WERI-Rb-1 (cell line): ENCODE data around the gene DAAM2.

Source experiments
- DNase-seq: peaks from one replicate; pipeline ENCODE4 v3.0.0-alpha.2; 2020
- H3K27ac ChIP-seq: fragments of 250-450 bp; sonication (Bioruptor Pico); 2 replicates; pipeline ENCODE4 v1.5.1; 2020; ENCODE audit warnings: mild to moderate bottlenecking, moderate library complexity
- H3K27me3 ChIP-seq: fragments of 250-450 bp; sonication (Bioruptor Pico); 2 replicates; pipeline ENCODE4 v1.5.1; 2021; ENCODE audit warnings: mild to moderate bottlenecking, low read depth, moderate library complexity; ENCODE audit not compliant: insufficient read depth, severe bottlenecking
- H3K36me3 ChIP-seq: fragments of 250-450 bp; sonication (Bioruptor Pico); 2 replicates; pipeline ENCODE4 v1.5.1; 2020; ENCODE audit warnings: mild to moderate bottlenecking, moderate library complexity
- H3K4me3 ChIP-seq: 2 replicates; pipeline ENCODE4 v1.5.1; 2011; ENCODE audit warnings: low read depth, mild to moderate bottlenecking, control low read depth, low read length
- H3K9me3 ChIP-seq: fragments of 250-450 bp; sonication (Bioruptor Pico); 2 replicates; pipeline ENCODE4 v1.5.1; 2021; ENCODE audit warnings: mild to moderate bottlenecking, moderate library complexity; ENCODE audit not compliant: severe bottlenecking
- CTCF ChIP-seq: IDR thresholded peaks from 2 replicates; pipeline ENCODE4 v1.5.1; 2011; ENCODE audit warnings: low read depth, mild to moderate bottlenecking, control low read depth, inconsistent platforms, low read length

DAAM2 gene

DNA sequence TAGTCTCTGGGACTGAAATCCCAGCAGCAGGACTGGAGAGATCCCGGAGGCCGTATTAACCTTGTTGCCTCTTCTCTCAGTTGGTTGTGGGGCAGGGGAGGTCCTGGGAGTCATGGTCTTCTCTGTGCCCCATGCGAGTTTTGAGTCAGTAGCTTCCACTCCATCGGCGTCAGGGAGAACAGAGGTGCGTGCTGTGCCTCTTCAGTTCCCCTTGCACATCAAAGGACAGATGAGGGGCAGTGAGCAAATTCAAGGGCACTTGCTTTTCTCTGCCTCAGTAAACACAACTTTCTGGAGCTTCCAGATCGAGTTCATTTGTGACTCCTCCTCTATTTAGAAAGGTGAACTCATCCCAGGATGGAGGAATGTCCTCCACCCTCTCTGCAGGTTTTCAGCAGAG is 93.5 kb downstream of the DAAM2 start:
- DNase-seq: no peak
- no peak for TF ChIP-seq CTCF
- H3K4me3 ChIP-seq: no peak overlapping the region
- no peaks in the 10 kb centered on the region for H3K36me3 ChIP-seq
- H3K9me3 ChIP-seq: peaks cover 2% of the 10 kb centered on the region
- no peak overlapping the region for H3K27ac ChIP-seq
- H3K27me3 ChIP-seq: no peaks in the 10 kb centered on the region

- DNase-seq: no peak
- Histone ChIP-seq H3K4me3 (no peak overlapping the region), H3K9me3 (peaks cover 2% of the 10 kb centered on the region), H3K27me3 (no peaks in the 10 kb centered on the region), H3K27ac (no peak overlapping the region), H3K36me3 (no peaks in the 10 kb centered on the region)
- TF ChIP-seq CTCF: no peak
These were observed 94.7 kb downstream of the DAAM2 start for GRCh38 chr6:39886871-39887270.

GRCh38 chr6:39887692-39888450 is 95.7 kb downstream of the DAAM2 start:
- H3K36me3 ChIP-seq: no peaks in the 10 kb centered on the region
- no peak for DNase-seq
- H3K9me3 ChIP-seq: peaks cover 2% of the 10 kb centered on the region
- H3K27ac ChIP-seq: no peak overlapping the region
- H3K4me3 ChIP-seq: no peak overlapping the region
- TF ChIP-seq CTCF: no peak
- no peaks in the 10 kb centered on the region for H3K27me3 ChIP-seq

- Histone ChIP-seq H3K9me3 (peaks cover 2% of the 10 kb centered on the region), H3K27me3 (no peaks in the 10 kb centered on the region), H3K27ac (no peak overlapping the region), H3K4me3 (no peak overlapping the region), H3K36me3 (no peaks in the 10 kb centered on the region)
- no peak for DNase-seq
- no peak for TF ChIP-seq CTCF
These were observed 97.1 kb downstream of the DAAM2 start for GRCh38 chr6:39889229-39889628.

GRCh38 chr6:39891353-39891752 is 99.2 kb downstream of the DAAM2 start:
- no peak overlapping the region for H3K27ac ChIP-seq
- H3K27me3 ChIP-seq: no peaks in the 10 kb centered on the region
- no peak for DNase-seq

More at GRCh38 chr6:39891353-39891752, 99.2 kb downstream of the DAAM2 start:
- H3K36me3 ChIP-seq: no peaks in the 10 kb centered on the region
- no peak for TF ChIP-seq CTCF
- H3K4me3 ChIP-seq: no peak overlapping the region
- no peaks in the 10 kb centered on the region for H3K9me3 ChIP-seq
